H1 (cell line): Measurements from ENCODE around the gene GABRP.

Source experiments
- ATF2 ChIP-seq: IDR thresholded peaks from 2 replicates; pipeline ENCODE4 v1.6.1; 2012; ENCODE audit warnings: low read length, inconsistent platforms
- CTCF ChIP-seq, 3 experiments: IDR thresholded peaks; 1 replicate in 2 of 3; 2 replicates in 1 of 3; pipeline versions ENCODE4 v1.5.1 to v1.6.1; 2011; ENCODE audit warnings: low read length in 3 of 3, mild to moderate bottlenecking in 3 of 3, inconsistent platforms in 2 of 3, low read depth in 1 of 3, moderate library complexity in 1 of 3; ENCODE audit not compliant: insufficient read depth in 1 of 3; ENCODE audit errors: control extremely low read depth in 1 of 3
- EZH2 ChIP-seq: fragments of 200-600 bp; sonication (generic); IDR thresholded peaks from 2 replicates; pipeline ENCODE4 v1.7.1; 2012; ENCODE audit warnings: low read depth, mild to moderate bottlenecking, moderate library complexity, low read length, inconsistent platforms; ENCODE audit not compliant: severe bottlenecking
- KDM1A ChIP-seq: fragments of 200-600, 300-600 bp; sonication (generic); IDR thresholded peaks from 2 replicates; pipeline ENCODE4 v1.7.1; 2016; ENCODE audit warnings: mild to moderate bottlenecking, low read length, borderline replicate concordance
- KDM5A ChIP-seq: fragments of 200-600 bp; IDR thresholded peaks from 2 replicates; pipeline ENCODE4 v1.7.1; 2012; ENCODE audit warnings: mild to moderate bottlenecking, low read length, inconsistent platforms, mixed read lengths
- MAX ChIP-seq: IDR thresholded peaks from 2 replicates; pipeline ENCODE4 v1.6.1; 2012; ENCODE audit warnings: inconsistent platforms
- SIRT6 ChIP-seq: IDR thresholded peaks from one replicate; pipeline ENCODE4 v1.7.1; 2012; ENCODE audit warnings: low read length, inconsistent platforms

- TF ChIP-seq KDM1A (no peak), EZH2 (no peak), KDM5A (no peak), ATF2 (no peak), CTCF (IDR thresholded peaks at IDR 0.05; ENCODE audit: control extremely low read depth in 1 of 3, insufficient read depth in 1 of 3, low read depth in 1 of 3, low read length in 3 of 3) (no peak), MAX (no peak), SIRT6 (no peak)
Observed at GRCh38 chr5:170746961-170747340, 36.6 kb upstream of the GABRP start.
